ENCODE measurements around the gene ARNT2. TPM values are rescaled to one million over a fixed set of nuclear protein-coding genes. Genes with fewer than 3 reads are reported as not detected.

The ARNT2 gene
- total RNA-seq, 1 donor from 2014 or later, result 3.6 TPM

GRCh38 chr15:80558631-80559319 is 154.6 kb downstream of the ARNT2 start:
- H3K4me3 ChIP-seq, result no peak overlapping the region
- no peaks in the 10 kb centered on the region for H3K27me3 ChIP-seq (ENCODE audit: low read depth)
- H3K27ac ChIP-seq (replicated peaks), result no peak overlapping the region
- H3K4me1 ChIP-seq, result no peaks in the 10 kb centered on the region
- no peaks in the 10 kb centered on the region for H3K36me3 ChIP-seq
- TF ChIP-seq CTCF (IDR thresholded peaks at IDR 0.05; ENCODE audit: borderline replicate concordance), result no peak
- no peaks in the 10 kb centered on the region for H3K9me3 ChIP-seq (replicated peaks)
- intact Hi-C loops (cut with micrococcal nuclease), result no loop called here
- DNase-seq, result no peak

GRCh38 chr15:80559320-80559693 is 155.1 kb downstream of the ARNT2 start:
- Histone ChIP-seq H3K27me3 (ENCODE audit: low read depth) (no peaks in the 10 kb centered on the region), H3K4me1 (no peaks in the 10 kb centered on the region), H3K9me3 (replicated peaks) (no peaks in the 10 kb centered on the region), H3K4me3 (no peak overlapping the region), H3K36me3 (no peaks in the 10 kb centered on the region), H3K27ac (replicated peaks) (no peak overlapping the region)
- no peak for TF ChIP-seq CTCF (IDR thresholded peaks at IDR 0.05; ENCODE audit: borderline replicate concordance)
- intact Hi-C loops (cut with micrococcal nuclease), result no loop called here
- DNase-seq, result no peak

GRCh38 chr15:80559761-80560160 is 155.6 kb downstream of the ARNT2 start:
- no peak overlapping the region for H3K4me3 ChIP-seq
- H3K27ac ChIP-seq (replicated peaks), result no peak overlapping the region
- TF ChIP-seq CTCF (IDR thresholded peaks at IDR 0.05; ENCODE audit: borderline replicate concordance), result no peak
- H3K4me1 ChIP-seq, result no peaks in the 10 kb centered on the region
- H3K27me3 ChIP-seq (ENCODE audit: low read depth), result no peaks in the 10 kb centered on the region
- H3K9me3 ChIP-seq (replicated peaks), result no peaks in the 10 kb centered on the region
- intact Hi-C loops (cut with micrococcal nuclease), result no loop called here
- no peak for DNase-seq
- H3K36me3 ChIP-seq, result no peaks in the 10 kb centered on the region

- no peaks in the 10 kb centered on the region for H3K36me3 ChIP-seq
- H3K9me3 ChIP-seq (replicated peaks), result no peaks in the 10 kb centered on the region
- no peaks in the 10 kb centered on the region for H3K27me3 ChIP-seq (ENCODE audit: low read depth)
- intact Hi-C loops (cut with micrococcal nuclease), result no loop called here
- H3K4me1 ChIP-seq, result no peaks in the 10 kb centered on the region
- TF ChIP-seq CTCF (IDR thresholded peaks at IDR 0.05; ENCODE audit: borderline replicate concordance), result no peak
- H3K4me3 ChIP-seq, result no peak overlapping the region
- DNase-seq, result no peak
- no peak overlapping the region for H3K27ac ChIP-seq (replicated peaks)
Observed at GRCh38 chr15:80560601-80561400, 156.6 kb downstream of the ARNT2 start.

GRCh38 chr15:80561500-80561899 is 157.3 kb downstream of the ARNT2 start:
- Histone ChIP-seq H3K27me3 (ENCODE audit: low read depth) (peaks cover 7% of the 10 kb centered on the region), H3K27ac (replicated peaks) (no peak overlapping the region), H3K36me3 (no peaks in the 10 kb centered on the region), H3K9me3 (replicated peaks) (no peaks in the 10 kb centered on the region), H3K4me3 (no peak overlapping the region), H3K4me1 (no peaks in the 10 kb centered on the region)
- intact Hi-C loops (cut with micrococcal nuclease), result no loop called here
- no peak for DNase-seq
- TF ChIP-seq CTCF (IDR thresholded peaks at IDR 0.05; ENCODE audit: borderline replicate concordance), result no peak

Data from left ventricle myocardium inferior (tissue), 1 donor.